GM12801 (cell line): ENCODE results near the gene CD151.

ENCODE experiments used
- TF ChIP-seq, protein P1 (sequence below): IDR thresholded peaks from one replicate; pipeline ENCODE4 v1.5.1; 2011; ENCODE audit warnings: control low read depth; ENCODE audit not compliant: insufficient read length; ENCODE audit errors: extremely low read depth

Gene CD151

DNA sequence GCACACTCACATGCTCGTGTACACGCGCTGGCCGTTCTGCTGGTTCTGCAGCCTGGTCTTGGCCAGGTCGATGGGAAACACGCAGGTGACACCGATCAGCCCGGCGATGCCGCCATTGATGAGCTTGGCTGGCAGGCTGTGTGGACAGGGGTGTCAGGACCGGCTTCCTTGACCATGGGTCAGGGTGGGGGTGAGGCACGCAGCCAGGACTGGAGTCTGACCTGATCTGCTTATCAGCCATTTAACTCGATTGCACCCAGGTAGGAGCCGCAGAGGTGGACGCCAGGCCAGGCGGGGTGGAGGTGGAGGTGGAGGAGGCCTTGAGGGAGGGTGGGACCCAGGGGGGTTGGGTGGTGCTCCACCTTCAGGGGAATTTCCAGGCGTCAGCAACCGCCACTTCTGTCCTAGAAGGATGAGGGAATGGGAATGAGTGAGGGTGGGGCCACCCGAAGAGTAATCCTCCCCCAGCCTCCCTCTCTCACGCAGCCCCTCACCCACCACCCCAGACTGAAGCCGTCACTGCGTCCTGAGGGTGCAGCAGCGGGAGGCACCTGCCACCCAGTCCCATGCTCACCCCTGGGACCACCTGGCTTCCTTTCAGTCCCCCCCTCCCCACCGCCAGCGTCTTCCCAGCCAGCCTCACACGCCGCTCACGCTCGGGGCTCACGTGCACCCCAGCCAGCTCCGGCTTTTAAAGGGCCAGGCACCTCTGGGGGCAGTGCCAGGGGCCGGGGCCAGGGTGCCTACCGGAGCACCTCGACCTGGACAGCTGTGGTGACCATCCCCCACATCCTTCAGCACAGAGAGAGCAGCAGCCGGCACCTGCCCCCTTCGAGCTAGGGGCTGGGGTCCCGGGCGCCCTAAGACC lies 37.8 kb upstream of the CD151 start:
- TF ChIP-seq, protein P1, sequence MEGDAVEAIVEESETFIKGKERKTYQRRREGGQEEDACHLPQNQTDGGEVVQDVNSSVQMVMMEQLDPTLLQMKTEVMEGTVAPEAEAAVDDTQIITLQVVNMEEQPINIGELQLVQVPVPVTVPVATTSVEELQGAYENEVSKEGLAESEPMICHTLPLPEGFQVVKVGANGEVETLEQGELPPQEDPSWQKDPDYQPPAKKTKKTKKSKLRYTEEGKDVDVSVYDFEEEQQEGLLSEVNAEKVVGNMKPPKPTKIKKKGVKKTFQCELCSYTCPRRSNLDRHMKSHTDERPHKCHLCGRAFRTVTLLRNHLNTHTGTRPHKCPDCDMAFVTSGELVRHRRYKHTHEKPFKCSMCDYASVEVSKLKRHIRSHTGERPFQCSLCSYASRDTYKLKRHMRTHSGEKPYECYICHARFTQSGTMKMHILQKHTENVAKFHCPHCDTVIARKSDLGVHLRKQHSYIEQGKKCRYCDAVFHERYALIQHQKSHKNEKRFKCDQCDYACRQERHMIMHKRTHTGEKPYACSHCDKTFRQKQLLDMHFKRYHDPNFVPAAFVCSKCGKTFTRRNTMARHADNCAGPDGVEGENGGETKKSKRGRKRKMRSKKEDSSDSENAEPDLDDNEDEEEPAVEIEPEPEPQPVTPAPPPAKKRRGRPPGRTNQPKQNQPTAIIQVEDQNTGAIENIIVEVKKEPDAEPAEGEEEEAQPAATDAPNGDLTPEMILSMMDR = no peak

DNA sequence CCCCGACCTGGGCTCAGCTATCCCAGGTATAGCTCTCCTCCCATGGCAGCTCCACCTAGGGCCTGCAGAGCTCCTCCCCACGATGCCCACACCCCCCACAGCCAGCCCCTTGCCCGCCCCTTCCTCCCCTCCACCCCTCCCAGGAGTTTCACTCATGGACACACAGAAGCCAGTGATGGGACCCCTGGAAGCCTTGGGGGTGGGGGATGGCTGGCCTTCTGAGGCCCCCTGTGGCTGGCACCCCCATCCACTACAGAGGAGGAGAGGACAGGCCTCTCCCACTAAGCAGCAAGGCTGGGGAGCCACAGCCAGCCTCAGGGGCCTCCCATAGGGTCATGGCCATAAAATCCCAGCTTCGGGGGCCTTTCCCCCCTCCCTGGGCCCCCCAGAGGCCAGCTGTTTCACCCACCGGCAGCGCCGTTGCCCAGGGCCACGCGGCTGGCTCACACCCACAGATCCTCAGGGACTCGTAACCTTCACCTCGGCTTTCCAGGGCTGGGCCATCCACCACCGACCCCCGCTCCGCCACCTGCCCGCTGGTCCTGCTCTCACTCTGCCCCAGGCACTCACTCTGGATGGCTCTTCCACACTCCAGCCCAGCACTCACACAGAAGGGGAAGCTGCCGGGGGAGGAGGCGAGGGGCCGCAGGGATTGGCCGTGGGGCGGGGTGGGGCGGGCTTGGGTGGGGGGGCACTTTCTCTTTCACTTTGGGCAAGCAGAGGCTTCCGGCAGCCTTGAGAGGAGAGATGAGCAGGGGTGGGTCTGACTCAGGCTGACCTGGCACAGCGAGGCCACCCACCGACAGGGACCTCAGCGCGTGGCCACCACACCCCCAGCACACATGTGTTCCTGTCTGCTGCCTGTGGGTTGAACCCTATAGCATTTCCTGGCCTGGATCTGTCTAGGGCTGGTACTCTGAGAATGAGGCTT lies 36.9 kb upstream of the CD151 start:
- TF ChIP-seq, protein P1 = no peak

DNA sequence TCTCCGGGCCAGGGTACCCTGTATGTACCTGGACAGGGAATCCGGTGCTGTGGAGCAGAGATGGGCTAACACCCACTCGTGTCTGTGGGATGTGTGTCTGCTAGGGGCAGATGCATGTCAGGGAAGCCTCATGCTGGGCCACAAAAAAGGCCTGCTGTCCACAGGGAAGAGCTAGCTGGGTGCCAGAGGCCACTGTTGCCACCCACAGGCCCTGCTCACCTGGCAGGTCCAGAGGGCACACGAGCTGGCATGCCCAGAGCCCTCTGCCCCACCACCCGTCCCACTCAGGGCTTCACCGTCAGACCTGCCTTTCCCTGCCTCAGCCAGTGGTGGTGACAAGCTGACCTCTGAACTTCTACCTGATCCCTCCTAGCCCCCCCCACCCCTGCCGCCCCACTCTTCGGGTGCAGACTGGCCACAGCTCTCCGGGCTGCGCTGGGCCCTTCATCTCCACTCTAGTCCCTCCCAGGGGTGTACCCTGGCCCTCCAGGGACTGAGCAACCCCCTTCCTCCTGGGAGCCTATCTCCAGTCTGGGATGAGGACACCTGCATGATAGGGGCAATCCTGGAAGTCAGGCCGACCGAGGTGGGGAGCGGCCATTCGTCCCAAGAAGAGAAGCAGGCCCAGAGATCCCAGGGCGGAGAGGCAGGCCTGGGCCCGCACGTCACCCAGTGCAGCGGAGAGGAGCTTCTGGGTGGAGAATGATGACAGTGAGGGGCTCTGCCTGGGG lies 36.0 kb upstream of the CD151 start:
- TF ChIP-seq, protein P1 = no peak

DNA sequence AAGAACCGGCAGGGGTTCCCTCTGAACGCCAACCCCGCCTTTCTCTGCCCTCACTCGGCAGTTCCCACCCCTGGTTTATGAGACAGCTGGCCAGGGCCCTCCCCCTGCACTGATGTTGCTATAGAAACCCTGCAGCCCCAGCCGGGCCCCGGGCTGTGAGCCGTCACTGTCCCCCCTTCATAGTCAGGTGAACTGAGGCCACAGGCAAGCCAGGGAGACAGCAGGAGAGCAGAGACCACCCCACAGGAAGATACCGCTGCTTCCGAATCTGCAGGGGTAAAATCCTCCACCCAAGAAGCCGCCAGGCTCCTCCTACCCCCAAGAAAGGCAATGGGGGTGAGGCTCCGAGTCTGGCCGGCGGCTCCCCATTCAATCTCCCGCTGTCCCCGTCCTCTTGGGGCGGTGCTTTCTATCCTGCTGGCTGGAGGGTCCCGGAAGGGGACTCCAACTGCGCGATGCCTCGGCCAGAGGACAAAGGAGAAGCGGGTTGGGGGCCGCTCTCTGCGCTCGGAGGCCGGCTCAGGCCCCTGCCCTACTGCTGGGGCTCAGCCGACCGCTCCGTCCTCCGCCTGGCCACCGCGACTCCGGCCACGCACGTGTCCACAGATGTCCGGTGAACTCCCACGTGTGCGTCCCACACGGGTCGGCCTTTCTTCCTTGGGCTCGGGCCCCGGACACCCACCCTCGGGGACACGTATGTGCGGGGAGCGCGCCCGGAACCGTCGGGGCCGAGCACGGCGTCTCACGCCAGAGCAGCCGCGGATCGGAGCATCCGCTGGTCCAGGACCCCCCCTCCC lies 35.3 kb upstream of the CD151 start:
- TF ChIP-seq, protein P1 = no peak

DNA sequence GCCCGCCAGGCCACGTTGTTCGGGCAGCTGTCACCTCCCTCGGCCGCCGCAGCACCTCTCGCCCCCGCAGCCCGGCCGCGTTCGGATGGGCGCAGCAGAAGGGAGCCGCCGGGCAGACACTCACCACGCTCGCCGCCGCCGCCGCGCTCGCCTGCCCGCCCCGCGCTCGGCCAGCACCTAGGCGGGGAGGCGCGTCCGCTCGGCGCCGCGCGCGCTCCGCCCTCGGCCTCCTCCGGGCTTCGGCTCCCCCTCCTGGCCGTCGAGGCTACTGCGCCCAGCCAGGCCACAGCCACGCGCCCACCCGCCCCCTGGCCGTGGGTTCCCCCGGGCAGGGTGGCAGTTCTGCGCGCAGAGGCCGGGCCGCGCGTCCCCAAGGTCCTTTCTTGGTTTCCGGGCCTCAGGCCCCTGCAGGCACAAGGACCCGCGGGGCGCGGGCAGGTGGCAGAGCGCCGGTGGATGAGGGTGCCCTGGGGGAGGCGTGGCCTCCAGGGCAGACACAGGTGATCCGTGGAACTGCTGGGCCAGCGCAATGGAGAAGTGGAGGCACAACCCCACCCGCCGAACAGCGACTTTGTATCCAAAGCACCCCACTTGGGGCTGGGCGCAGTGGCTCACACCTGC lies 34.5 kb upstream of the CD151 start, which contains the start of gene SLC25A22:
TSS of gene SLC25A22 (minus strand) at position 189 of the 621 bp plus-strand sequence. CDS start 3,275 bp downstream, outside the sequence.
- TF ChIP-seq, protein P1 = no peak

DNA sequence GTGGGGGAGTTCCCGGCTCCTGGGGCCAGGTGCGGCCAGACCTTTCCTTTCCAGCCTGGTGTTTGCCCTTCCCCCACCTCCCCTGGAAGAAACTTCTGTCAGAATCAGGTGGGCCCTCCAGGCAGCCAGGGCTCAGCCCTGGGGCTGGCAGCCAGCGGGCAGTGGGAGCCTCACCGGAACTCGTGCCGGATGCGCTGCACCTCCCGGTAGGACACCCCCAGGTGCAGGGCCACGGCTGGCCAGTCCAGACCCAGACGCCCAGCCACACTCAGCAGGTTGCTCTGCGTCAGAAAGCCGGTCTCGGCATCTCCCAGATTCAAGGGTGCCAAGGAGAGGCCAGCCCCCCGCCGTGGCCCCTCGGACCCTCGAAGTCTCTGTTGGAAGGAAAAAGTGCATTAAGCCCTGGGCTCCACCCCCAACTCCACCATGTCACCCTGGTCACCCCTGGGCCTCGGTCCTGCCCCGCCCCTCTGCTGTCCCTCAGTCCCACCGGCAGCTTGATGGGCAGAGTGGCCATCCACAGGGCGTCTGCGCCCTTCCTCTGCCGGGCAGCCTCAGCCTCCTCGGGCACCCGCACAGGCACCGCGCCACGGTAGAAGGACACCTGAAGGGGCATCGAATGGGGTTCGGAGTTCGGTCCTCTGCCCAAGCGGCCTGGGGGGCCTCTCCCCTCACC lies 33.0 kb upstream of the CD151 start:
- TF ChIP-seq, protein P1 = no peak
